Measurements from ENCODE around the gene RSKR. TPM values are rescaled to one million over a fixed set of nuclear protein-coding genes. Genes with fewer than 3 reads are reported as not detected.
"Not testable (repeated sequence)": the region's sequence is repeated elsewhere in the genome, so short reads cannot be mapped to it uniquely, and the experiment has no call there.

The RSKR gene
- total RNA-seq, 3 donors from 2014 or later (not counting 1 experiment from before 2014, with no cell fraction given): 10.0 to 14.6 (median 14.0) TPM

- Histone ChIP-seq H3K36me3 (ENCODE audit: control insufficient read depth, insufficient read depth, low read length) (no peaks in the 10 kb centered on the region), H3K4me1 (ENCODE audit: control insufficient read depth, insufficient read depth, low read length) (peaks cover 24% of the 10 kb centered on the region), H3K4me3 (ENCODE audit: low read length) (peak within 1 kb of the TSS; percentile 15), H3K27ac (ENCODE audit: low read length) (peak within 1 kb of the TSS; percentile 4), H3K9me3 (ENCODE audit: control insufficient read depth, insufficient read depth, low read length) (no peaks in the 10 kb centered on the region), H3K27me3 (ENCODE audit: control insufficient read depth, insufficient read depth, low read length) (no peaks in the 10 kb centered on the region)
- no peaks in the 10 kb centered on the region for H3K27me3 Mint-ChIP-seq (ENCODE audit: low read depth in 2 of 2)
- peak within 1 kb of the TSS; percentile 78 for H3K4me3 Mint-ChIP-seq
- TF ChIP-seq, protein P1, sequence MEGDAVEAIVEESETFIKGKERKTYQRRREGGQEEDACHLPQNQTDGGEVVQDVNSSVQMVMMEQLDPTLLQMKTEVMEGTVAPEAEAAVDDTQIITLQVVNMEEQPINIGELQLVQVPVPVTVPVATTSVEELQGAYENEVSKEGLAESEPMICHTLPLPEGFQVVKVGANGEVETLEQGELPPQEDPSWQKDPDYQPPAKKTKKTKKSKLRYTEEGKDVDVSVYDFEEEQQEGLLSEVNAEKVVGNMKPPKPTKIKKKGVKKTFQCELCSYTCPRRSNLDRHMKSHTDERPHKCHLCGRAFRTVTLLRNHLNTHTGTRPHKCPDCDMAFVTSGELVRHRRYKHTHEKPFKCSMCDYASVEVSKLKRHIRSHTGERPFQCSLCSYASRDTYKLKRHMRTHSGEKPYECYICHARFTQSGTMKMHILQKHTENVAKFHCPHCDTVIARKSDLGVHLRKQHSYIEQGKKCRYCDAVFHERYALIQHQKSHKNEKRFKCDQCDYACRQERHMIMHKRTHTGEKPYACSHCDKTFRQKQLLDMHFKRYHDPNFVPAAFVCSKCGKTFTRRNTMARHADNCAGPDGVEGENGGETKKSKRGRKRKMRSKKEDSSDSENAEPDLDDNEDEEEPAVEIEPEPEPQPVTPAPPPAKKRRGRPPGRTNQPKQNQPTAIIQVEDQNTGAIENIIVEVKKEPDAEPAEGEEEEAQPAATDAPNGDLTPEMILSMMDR (IDR thresholded peaks at IDR 0.05): no peak
- DNase-seq (peak; percentile 99), ATAC-seq (peak; percentile 99 to 100 (median 99))
- intact Hi-C loops (cut with micrococcal nuclease): loop anchor here (1.0 kb wide), 1 partner anchor 22 kb away; the partner anchor contains the start of gene SPAG5
- no peaks in the 10 kb centered on the region for H3K36me3 Mint-ChIP-seq
- H3K27ac Mint-ChIP-seq: peak within 1 kb of the TSS; percentile 81 to 95
- 5% methylated on average over 26 of the region's 26 CpGs for WGBS (ENCODE audit: insufficient coverage)
- H3K4me1 Mint-ChIP-seq: peaks cover 26 to 29% of the 10 kb centered on the region in 2 donors
- H3K9me3 Mint-ChIP-seq: no peaks in the 10 kb centered on the region
Observed at GRCh38 chr17:28576758-28577465, 37.1 kb downstream of the RSKR start, which contains the start of gene ALDOC. TSS of gene ALDOC (minus strand) at chr17:28576895. CDS start at chr17:28575532, 1,363 bp downstream.

DNA sequence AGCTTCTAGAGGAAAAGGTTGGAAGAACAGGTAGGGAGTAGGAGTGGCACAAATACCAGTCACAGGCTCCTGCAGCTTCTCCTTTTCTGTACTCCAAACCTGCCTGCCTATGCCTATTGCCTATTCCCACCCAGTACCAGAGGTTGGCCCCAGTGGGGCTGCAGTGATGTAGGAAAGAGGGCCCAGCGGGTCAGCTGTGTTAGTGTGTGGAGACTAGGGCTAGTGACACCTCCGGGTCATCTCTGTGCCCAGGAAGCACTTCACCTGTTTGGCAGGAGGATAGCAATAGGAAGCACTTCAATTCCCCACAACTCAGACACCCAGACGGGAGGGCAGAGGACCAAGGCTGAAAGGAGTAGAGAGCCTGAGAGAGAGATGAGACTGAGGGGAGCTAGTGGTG, 38.0 kb downstream of the RSKR start:
- peaks cover 28% of the 10 kb centered on the region for H3K4me1 ChIP-seq (ENCODE audit: control insufficient read depth, insufficient read depth, low read length)
- not testable (repeated sequence) for H3K9me3 ChIP-seq (ENCODE audit: control insufficient read depth, insufficient read depth, low read length); H3K9me3 Mint-ChIP-seq; H3K36me3 Mint-ChIP-seq; H3K27me3 ChIP-seq (ENCODE audit: control insufficient read depth, insufficient read depth, low read length); DNase-seq; H3K27me3 Mint-ChIP-seq (ENCODE audit: low read depth in 2 of 2); H3K27ac ChIP-seq (ENCODE audit: low read length); H3K36me3 ChIP-seq (ENCODE audit: control insufficient read depth, insufficient read depth, low read length); ATAC-seq; H3K4me3 ChIP-seq (ENCODE audit: low read length)
- intact Hi-C loops (cut with micrococcal nuclease): loop anchor here (1.0 kb wide), 1 partner anchor 23 kb away; the partner anchor contains the start of gene SPAG5
- Mint-ChIP-seq H3K27ac (peak overlapping the region; percentile 81 to 95), H3K4me3 (peak overlapping the region; percentile 78), H3K4me1 (peaks cover 29 to 33% of the 10 kb centered on the region in 2 donors)
- WGBS (ENCODE audit: insufficient coverage): no CpG with 5 or more reads among the region's 3 CpGs

DNA sequence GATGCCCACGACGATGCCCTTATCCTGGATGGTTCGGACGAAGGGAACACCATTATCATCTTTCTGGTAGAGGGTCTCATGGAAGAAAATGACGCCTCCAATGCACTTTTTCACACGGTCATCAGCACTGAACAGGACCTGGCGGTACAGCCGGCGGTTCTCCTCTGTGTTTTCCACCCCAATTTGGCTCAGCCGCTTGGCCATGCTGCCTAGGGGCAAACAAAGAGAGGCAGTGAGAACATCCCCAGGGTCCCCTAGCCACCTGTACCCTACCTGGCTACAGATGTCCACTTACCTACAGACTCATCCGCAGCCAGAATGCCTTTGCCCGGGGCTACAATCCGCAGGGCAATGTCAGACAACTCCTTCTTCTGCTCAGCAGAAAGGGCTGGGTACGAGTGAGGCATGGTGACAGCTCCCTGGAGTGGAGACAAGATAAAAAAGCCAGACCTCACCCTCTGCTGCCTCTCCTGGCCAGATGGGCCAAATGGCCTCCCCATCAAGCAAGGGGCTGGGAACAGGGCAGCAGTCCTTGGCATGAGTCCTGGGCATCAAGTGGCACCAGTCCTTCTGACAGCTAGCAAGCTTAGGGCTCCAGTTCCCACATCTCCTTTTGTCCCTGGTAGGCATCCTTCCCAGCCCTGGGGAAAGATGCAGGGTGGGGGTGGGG, 38.7 kb downstream of the RSKR start:
- Histone ChIP-seq H3K9me3 (ENCODE audit: control insufficient read depth, insufficient read depth, low read length) (no peaks in the 10 kb centered on the region), H3K4me3 (ENCODE audit: low read length) (no peak overlapping the region), H3K36me3 (ENCODE audit: control insufficient read depth, insufficient read depth, low read length) (no peaks in the 10 kb centered on the region), H3K27me3 (ENCODE audit: control insufficient read depth, insufficient read depth, low read length) (no peaks in the 10 kb centered on the region), H3K27ac (ENCODE audit: low read length) (no peak overlapping the region), H3K4me1 (ENCODE audit: control insufficient read depth, insufficient read depth, low read length) (peaks cover 35% of the 10 kb centered on the region)
- Mint-ChIP-seq H3K36me3 (no peaks in the 10 kb centered on the region), H3K4me1 (peaks cover 35 to 40% of the 10 kb centered on the region in 2 donors), H3K4me3 (no peak overlapping the region), H3K27me3 (ENCODE audit: low read depth in 2 of 2) (no peaks in the 10 kb centered on the region), H3K9me3 (no peaks in the 10 kb centered on the region), H3K27ac (no peak overlapping the region)
- TF ChIP-seq, protein P1 (IDR thresholded peaks at IDR 0.05): no peak
- no peak for DNase-seq
- intact Hi-C loops (cut with micrococcal nuclease): no loop called here
- WGBS (ENCODE audit: insufficient coverage): 97% methylated on average over 14 of the region's 14 CpGs
- no peak for ATAC-seq

GRCh38 chr17:28574526-28574925, 39.5 kb downstream of the RSKR start:
- Histone ChIP-seq H3K27me3 (ENCODE audit: control insufficient read depth, insufficient read depth, low read length) (no peaks in the 10 kb centered on the region), H3K4me3 (ENCODE audit: low read length) (no peak overlapping the region), H3K4me1 (ENCODE audit: control insufficient read depth, insufficient read depth, low read length) (peaks cover 38% of the 10 kb centered on the region), H3K9me3 (ENCODE audit: control insufficient read depth, insufficient read depth, low read length) (no peaks in the 10 kb centered on the region), H3K27ac (ENCODE audit: low read length) (no peak overlapping the region), H3K36me3 (ENCODE audit: control insufficient read depth, insufficient read depth, low read length) (no peaks in the 10 kb centered on the region)
- ATAC-seq: no peak
- Mint-ChIP-seq H3K9me3 (no peaks in the 10 kb centered on the region), H3K36me3 (no peaks in the 10 kb centered on the region), H3K4me3 (no peak overlapping the region), H3K4me1 (peaks cover 43 to 48% of the 10 kb centered on the region in 2 donors), H3K27ac (no peak overlapping the region), H3K27me3 (ENCODE audit: low read depth in 2 of 2) (no peaks in the 10 kb centered on the region)
- DNase-seq: peak in 1 of 2 donors; percentile 40
- TF ChIP-seq, protein P1 (IDR thresholded peaks at IDR 0.05): no peak
- intact Hi-C loops (cut with micrococcal nuclease): no loop called here
- 94% methylated on average over 7 of the region's 7 CpGs for WGBS (ENCODE audit: insufficient coverage)

All from natural killer cell (primary cell).